NCI-H2171 (cell line): ENCODE data around the gene PCDHA9.
"Not testable (repeated sequence)": the region's sequence is repeated elsewhere in the genome, so short reads cannot be mapped to it uniquely, and the experiment has no call there.

ENCODE experiments used
- DNase-seq: peaks from one replicate; lab custom pipeline; 2025; lab: John Stamatoyannopoulos, UW

The PCDHA9 gene, protein sequence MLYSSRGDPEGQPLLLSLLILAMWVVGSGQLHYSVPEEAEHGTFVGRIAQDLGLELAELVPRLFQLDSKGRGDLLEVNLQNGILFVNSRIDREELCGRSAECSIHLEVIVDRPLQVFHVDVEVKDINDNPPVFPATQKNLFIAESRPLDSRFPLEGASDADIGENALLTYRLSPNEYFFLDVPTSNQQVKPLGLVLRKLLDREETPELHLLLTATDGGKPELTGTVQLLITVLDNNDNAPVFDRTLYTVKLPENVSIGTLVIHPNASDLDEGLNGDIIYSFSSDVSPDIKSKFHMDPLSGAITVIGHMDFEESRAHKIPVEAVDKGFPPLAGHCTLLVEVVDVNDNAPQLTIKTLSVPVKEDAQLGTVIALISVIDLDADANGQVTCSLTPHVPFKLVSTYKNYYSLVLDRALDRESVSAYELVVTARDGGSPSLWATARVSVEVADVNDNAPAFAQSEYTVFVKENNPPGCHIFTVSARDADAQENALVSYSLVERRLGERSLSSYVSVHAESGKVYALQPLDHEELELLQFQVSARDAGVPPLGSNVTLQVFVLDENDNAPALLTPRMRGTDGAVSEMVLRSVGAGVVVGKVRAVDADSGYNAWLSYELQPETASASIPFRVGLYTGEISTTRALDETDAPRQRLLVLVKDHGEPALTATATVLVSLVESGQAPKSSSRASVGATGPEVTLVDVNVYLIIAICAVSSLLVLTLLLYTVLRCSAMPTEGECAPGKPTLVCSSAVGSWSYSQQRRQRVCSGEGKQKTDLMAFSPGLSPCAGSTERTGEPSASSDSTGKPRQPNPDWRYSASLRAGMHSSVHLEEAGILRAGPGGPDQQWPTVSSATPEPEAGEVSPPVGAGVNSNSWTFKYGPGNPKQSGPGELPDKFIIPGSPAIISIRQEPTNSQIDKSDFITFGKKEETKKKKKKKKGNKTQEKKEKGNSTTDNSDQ

DNA sequence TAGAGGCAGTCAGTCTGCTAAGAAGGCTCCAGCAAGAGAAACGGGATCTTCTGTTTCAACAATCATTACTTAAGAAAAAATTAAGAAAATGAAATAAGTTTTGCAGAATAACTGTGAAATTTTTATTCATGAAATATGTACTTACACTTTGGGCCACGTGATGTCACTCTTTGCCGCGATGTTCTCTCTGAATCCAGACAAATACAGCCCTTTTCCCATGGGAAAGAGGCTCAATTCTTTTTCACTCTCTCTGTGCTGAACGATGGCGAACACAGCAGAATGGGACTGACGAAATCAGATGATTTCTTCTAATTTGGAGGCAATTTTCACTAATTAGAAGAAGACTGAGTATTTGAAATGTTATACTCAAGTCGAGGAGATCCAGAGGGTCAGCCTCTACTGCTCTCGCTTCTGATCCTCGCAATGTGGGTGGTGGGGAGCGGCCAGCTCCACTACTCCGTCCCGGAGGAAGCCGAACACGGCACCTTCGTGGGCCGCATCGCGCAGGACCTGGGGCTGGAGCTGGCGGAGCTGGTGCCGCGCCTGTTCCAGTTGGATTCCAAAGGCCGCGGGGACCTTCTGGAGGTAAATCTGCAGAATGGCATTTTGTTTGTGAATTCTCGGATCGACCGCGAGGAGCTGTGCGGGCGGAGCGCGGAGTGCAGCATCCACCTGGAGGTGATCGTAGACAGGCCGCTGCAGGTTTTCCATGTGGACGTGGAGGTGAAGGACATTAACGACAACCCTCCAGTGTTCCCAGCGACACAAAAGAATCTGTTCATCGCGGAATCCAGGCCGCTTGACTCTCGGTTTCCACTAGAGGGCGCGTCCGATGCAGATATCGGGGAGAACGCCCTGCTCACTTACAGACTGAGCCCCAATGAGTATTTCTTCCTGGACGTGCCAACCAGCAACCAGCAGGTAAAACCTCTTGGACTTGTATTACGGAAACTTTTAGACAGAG lies at the start of gene PCDHA9:
PCDHA9 (plus strand) TSS at position 244 of the 964 bp plus-strand sequence; CDS start at position 358, 114 bp downstream.
- not testable (repeated sequence) for DNase-seq

DNA sequence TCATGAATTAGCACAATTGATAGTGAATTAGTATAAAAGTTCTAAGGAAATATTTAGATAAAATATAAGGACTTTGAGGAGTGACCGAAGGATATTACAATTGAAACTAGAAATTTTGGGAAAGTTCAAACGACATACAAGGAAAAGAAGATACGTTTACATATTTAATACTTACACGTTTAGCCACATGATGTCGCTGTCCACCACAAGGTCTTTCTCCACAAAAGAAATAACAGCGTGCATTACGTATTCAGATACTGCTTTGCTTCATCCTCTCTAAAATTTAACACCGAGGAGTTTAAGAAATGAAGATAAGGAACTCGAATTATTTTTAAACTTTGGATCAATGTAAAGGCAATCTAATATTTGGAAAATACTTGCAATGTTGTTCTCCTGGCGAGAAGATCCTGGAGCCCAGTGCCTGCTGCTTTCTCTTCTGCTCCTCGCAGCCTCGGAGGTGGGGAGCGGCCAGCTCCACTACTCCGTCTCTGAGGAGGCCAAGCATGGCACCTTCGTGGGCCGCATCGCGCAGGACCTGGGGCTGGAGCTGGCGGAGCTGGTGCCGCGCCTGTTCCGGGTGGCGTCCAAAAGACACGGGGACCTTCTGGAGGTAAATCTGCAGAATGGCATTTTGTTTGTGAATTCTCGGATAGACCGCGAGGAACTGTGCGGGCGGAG lies 47.2 kb upstream of the PCDHA9 start, which contains the start of gene PCDHA3:
PCDHA3 (plus strand) TSS at position 242 of the 678 bp plus-strand sequence.
- DNase-seq = no peak

DNA sequence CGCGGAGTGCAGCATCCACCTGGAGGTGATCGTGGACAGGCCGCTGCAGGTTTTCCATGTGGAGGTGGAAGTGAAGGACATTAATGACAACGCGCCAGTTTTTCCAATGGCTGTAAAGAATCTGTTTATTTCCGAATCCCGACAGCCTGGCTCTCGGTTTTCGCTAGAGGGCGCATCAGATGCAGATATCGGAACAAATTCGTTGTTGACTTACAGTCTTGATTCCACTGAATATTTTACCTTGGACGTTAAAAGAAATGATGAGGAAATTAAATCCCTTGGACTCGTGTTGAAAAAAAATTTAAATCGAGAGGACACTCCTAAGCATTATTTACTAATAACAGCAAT lies 46.7 kb upstream of the PCDHA9 start:
- DNase-seq = no peak

DNA sequence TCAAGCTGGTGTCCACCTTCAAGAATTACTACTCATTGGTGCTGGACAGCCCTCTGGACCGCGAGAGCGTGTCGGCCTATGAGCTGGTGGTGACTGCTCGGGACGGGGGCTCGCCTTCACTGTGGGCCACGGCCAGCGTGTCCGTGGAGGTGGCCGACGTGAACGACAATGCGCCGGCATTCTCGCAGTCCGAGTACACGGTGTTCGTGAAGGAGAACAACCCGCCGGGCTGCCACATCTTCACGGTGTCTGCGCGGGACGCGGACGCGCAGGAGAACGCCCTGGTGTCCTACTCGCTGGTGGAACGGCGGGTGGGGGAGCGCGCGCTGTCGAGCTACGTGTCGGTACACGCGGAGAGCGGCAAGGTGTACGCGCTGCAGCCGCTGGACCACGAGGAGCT lies 45.8 kb upstream of the PCDHA9 start:
- DNase-seq = not testable (repeated sequence)

DNA sequence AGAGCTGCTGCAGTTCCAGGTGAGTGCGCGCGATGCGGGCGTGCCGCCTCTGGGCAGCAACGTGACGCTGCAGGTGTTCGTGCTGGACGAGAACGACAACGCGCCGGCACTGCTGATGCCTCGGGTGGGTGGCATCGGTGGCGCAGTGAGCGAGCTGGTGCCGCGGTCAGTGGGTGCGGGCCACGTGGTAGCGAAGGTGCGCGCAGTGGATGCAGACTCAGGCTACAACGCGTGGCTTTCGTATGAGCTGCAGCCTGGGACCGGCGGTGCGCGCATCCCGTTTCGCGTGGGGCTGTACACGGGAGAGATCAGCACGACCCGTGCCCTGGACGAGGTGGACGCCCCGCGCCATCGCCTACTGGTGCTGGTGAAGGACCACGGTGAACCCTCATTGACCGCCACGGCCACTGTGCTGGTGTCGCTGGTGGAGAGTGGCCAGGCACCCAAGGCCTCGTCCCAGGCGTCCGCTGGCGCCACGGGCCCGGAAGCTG lies 45.4 kb upstream of the PCDHA9 start:
- DNase-seq = no peak

DNA sequence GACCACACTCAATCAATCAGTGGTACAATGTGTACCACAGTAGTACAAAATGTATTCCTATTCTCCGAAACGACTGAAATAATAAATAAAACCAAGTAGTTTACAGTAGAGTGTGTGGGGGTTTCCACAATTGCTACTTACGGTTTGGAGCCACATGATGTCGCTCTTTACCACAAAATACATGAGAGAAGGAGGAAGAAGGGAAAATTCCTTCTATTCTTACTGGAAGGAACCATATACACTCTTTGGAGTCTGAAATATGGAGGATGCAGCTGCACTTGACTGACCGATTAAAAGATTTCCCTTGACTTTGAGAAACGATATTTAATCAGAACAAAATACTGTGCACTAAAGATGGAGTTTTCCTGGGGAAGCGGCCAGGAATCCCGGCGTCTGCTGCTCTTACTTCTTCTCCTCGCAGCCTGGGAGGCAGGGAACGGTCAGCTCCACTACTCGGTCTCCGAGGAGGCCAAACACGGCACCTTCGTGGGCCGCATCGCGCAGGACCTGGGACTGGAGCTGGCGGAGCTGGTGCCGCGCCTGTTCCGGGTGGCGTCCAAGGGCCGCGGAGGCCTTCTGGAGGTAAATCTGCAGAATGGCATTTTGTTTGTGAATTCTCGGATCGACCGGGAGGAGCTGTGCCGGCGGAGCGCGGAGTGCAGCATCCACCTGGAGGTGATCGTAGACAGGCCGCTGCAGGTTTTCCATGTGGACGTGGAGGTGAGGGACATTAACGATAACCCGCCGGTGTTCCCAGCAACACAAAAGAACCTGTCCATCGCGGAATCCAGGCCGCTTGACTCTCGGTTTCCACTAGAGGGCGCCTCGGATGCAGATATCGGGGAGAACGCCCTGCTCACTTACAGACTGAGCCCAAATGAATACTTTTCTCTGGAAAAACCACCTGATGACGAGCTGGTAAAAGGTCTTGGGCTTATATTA lies 41.1 kb upstream of the PCDHA9 start, which contains the start of gene PCDHA4:
PCDHA4 (plus strand) TSS at position 235 of the 942 bp plus-strand sequence.
- no peak for DNase-seq

DNA sequence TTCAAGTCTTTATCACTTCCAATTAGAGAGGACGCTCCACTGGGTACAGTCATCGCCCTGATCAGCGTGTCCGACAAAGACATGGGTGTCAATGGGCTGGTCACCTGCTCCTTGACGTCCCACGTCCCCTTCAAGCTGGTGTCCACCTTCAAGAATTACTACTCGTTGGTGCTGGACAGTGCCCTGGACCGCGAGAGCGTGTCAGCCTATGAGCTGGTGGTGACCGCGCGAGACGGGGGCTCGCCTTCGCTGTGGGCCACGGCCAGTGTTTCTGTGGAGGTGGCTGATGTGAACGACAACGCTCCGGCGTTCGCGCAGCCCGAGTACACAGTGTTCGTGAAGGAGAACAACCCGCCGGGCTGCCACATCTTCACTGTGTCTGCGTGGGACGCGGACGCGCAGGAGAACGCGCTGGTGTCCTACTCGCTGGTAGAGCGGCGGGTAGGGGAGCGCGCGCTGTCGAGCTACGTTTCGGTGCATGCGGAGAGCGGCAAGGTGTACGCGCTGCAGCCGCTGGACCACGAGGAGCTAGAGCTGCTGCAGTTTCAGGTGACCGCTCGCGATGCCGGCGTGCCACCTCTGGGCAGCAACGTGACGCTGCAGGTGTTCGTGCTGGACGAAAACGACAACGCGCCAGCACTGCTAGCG lies 39.8 kb upstream of the PCDHA9 start:
- not testable (repeated sequence) for DNase-seq

DNA sequence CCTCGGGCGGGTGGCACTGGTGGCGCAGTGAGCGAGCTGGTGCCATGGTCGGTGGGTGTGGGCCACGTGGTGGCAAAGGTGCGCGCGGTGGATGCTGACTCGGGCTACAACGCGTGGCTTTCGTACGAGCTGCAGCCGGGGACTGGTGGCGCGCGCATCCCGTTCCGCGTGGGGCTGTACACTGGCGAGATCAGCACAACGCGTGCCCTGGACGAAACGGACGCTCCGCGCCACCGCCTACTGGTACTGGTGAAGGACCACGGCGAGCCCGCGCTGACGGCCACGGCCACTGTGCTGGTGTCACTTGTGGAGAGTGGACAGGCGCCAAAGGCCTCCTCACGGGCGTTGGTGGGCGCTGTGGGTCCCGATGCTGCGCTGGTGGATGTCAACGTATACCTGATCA lies 39.3 kb upstream of the PCDHA9 start:
- DNase-seq = no peak

DNA sequence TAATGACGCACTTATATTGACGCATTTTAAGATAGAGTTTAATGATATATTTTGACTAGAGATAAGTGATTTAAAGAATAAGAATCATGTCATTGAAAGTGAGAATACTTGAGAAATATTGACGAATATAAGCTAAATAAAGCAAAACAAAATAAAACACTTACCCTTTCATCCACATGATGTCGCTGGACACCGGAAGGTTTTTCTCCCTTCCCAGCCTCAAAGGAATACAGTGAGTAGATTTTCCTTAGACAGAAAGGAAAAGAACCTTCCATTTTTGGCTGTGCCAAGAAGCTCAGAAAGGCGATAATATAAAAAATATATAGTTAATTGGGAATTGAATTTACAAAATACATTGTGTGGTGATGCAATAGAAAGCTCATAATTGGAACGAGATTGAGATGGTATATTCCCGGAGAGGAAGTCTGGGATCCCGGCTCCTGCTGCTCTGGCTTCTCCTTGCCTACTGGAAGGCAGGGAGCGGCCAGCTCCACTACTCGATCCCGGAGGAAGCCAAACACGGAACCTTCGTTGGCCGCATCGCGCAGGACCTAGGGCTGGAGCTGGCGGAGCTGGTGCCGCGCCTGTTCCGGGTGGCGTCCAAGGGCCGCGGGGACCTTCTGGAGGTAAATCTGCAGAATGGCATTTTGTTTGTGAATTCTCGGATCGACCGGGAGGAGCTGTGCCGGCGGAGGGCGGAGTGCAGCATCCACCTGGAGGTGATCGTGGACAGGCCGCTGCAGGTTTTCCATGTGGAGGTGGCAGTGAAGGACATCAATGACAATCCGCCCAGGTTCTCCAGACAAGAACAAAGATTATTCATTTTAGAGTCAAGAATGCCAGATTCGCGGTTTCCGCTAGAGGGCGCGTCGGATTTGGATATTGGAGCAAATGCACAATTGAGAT lies 26.6 kb upstream of the PCDHA9 start, which contains the start of gene PCDHA5:
PCDHA5 (plus strand) TSS at position 239 of the 906 bp plus-strand sequence.
- DNase-seq = no peak

DNA sequence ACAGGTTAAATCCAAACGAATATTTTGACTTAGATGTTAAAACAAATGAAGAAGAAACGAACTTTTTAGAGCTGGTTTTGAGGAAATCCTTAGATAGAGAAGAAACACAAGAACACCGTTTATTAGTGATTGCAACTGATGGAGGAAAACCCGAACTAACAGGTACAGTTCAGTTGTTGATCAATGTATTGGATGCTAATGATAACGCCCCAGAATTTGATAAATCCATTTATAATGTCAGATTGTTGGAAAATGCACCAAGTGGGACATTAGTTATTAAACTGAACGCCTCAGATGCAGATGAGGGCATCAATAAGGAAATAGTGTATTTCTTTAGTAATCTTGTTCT lies 25.9 kb upstream of the PCDHA9 start:
- no peak for DNase-seq

DNA sequence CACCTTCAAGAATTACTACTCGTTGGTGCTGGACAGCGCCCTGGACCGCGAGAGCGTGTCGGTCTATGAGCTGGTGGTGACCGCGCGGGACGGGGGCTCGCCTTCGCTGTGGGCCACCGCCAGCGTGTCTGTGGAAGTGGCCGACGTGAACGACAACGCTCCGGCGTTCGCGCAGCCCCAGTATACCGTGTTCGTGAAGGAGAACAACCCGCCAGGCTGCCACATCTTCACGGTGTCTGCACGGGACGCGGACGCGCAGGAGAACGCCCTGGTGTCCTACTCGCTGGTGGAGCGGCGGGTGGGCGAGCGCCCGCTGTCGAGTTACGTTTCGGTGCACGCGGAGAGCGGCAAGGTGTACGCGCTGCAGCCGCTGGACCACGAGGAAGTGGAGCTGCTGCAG lies 25.2 kb upstream of the PCDHA9 start:
- not testable (repeated sequence) for DNase-seq

DNA sequence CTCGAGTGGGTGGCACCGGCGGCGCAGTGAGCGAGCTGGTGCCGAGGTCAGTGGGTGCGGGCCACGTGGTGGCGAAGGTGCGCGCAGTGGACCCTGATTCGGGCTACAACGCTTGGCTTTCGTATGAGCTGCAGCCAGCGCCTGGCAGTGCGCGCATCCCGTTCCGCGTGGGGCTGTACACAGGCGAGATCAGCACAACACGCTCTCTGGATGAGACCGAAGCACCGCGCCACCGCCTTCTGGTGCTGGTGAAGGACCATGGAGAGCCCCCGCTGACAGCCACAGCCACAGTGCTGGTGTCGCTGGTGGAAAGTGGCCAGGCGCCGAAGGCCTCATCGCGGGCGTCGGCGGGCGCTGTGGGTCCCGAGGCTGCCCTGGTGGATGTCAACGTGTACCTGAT lies 24.7 kb upstream of the PCDHA9 start:
- DNase-seq = no peak

DNA sequence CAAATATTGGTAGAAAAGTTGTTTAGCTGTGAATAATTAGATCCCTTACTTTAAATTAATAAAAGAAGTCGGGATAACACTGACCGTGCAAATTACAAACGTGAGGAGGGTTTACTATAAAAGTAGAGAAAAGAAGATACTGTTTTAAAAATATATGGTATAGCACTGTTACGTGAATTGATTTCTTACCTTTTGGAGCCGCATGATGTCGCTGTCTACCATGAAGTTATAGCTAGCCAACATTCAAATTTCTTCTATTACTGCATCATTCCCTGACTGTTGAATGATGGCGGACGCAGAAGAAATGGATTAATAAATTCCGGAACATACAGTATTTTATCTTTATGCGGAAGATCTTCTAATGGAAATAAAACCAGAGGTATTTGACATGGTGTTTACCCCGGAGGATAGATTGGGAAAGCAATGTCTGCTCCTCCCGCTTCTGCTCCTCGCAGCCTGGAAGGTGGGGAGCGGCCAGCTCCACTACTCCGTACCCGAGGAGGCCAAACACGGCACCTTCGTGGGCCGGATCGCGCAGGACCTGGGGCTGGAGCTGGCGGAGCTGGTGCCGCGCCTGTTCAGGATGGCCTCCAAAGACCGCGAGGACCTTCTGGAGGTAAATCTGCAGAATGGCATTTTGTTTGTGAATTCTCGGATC lies 20.3 kb upstream of the PCDHA9 start, which contains the start of gene PCDHA6:
PCDHA6 (plus strand) TSS at position 257 of the 658 bp plus-strand sequence; CDS start at position 389, 132 bp downstream.
- DNase-seq = peak; percentile 31

DNA sequence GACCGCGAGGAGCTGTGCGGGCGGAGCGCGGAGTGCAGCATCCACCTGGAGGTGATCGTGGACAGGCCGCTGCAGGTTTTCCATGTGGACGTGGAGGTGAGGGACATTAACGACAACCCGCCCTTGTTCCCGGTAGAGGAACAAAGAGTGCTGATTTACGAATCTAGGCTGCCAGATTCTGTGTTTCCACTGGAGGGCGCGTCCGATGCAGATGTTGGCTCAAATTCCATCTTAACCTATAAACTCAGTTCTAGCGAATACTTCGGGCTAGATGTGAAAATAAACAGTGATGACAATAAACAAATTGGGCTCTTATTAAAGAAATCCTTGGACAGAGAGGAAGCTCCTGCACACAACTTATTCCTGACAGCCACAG lies 19.8 kb upstream of the PCDHA9 start:
- peak; percentile 34 for DNase-seq

DNA sequence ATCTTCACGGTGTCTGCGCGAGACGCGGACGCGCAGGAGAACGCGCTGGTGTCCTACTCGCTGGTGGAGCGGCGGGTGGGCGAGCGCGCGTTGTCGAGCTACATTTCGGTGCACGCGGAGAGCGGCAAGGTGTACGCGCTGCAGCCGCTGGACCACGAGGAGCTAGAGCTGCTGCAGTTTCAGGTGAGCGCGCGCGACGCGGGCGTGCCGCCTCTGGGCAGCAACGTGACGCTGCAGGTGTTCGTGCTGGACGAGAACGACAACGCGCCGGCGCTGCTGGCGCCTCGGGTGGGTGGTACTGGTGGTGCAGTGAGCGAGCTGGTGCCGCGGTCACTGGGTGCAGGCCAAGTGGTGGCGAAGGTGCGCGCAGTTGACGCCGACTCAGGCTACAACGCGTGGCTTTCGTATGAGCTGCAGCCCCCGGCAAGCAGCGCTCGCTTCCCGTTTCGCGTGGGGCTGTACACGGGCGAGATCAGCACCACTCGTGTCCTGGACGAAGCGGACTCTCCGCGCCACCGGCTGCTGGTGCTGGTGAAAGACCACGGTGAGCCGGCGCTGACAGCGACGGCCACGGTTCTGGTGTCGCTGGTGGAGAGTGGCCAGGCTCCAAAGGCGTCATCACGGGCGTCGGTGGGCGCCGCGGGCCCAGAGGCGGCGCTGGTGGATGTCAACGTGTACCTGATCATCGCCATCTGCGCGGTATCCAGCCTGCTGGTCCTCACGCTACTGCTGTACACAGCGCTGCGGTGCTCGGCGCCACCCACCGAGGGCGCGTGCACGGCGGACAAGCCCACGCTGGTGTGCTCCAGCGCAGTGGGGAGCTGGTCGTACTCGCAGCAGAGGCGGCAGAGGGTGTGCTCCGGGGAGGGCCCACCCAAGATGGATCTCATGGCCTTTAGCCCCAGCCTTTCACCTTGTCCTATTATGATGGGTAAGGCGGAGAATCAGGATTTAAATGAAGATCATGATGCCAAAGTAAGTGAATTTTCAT lies 18.4 kb upstream of the PCDHA9 start:
- not testable (repeated sequence) for DNase-seq

DNA sequence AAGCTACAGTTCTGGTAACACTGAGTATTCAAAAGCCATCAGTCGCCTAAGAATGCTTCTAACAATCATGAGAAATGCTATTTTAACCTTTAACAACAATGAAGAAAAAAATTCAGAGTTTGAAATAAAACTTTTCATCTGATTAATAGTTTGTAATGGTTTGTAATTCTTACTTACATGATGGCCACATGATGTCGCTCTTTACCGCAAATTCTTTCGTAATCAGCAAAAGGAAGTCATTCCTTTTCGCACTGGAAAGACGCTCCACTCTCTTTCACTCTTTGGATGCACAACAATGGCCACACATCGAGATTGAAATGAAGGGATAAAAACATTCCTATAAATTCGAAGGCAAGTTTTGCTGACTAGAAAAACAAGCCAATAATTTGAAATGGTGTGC lies 14.2 kb upstream of the PCDHA9 start, which contains the start of gene PCDHA7:
PCDHA7 (plus strand) TSS at position 277 of the 400 bp plus-strand sequence; CDS start at position 392, 115 bp downstream.
- no peak for DNase-seq
